Gastrocnemius medialis (tissue), 4 donors: ENCODE measurements around the gene GNL2.

ENCODE experiments used
- CTCF ChIP-seq, 5 experiments: fragments of 450-650 bp in 3 of 5; fragments of 200-600 bp in 2 of 5; sonication (generic) in 2 of 5; IDR thresholded peaks in 4 of 5; conservative IDR thresholded peaks in 1 of 5; 1 replicate in 4 of 5; 2 replicates in 1 of 5; pipeline ENCODE4 v1.5.1; 2016 to 2019; ENCODE audit warnings: antibody characterized with exemption in 5 of 5, mild to moderate bottlenecking in 3 of 5, moderate library complexity in 3 of 5
- POLR2A ChIP-seq, 2 donors: fragments of 450-650 bp; IDR thresholded peaks; one replicate each; pipeline ENCODE4 v1.6.1; 2017; ENCODE audit warnings: antibody characterized with exemption in 2 of 2, mild to moderate bottlenecking in 2 of 2, moderate library complexity in 2 of 2

- TF ChIP-seq POLR2A (IDR thresholded peaks at IDR 0.05) (no peak), CTCF (IDR thresholded peaks at IDR 0.05 in 4 of 5, conservative IDR thresholded peaks at IDR 0.05 in 1 of 5) (no peak)
Measured at GRCh38 chr1:37574834-37575480, 20.8 kb downstream of the GNL2 start.
